Muscle layer of colon (tissue), 2 donors: ENCODE data around the gene FOLR1.

Experiments
- H3K27ac ChIP-seq: one replicate; pipeline ENCODE4 v1.7.0; 2013; ENCODE audit warnings: low read depth, mild to moderate bottlenecking, low read length, moderate library complexity
- H3K27me3 ChIP-seq, 2 donors: one replicate each; pipeline ENCODE4 v1.7.0; 2013; ENCODE audit warnings: low read length in 2 of 2, mild to moderate bottlenecking in 2 of 2; ENCODE audit not compliant: insufficient read depth in 2 of 2, control insufficient read depth in 1 of 2
- H3K36me3 ChIP-seq: one replicate; pipeline ENCODE4 v1.7.0; 2013; ENCODE audit warnings: mild to moderate bottlenecking, low read length; ENCODE audit not compliant: insufficient read depth
- H3K4me1 ChIP-seq: one replicate; pipeline ENCODE4 v1.7.0; 2013; ENCODE audit warnings: mild to moderate bottlenecking, low read length; ENCODE audit not compliant: insufficient read depth
- H3K4me3 ChIP-seq, 2 donors: one replicate each; pipeline ENCODE4 v1.7.0; 2013; ENCODE audit warnings: low read length in 2 of 2, low read depth in 1 of 2, mild to moderate bottlenecking in 1 of 2, moderate library complexity in 1 of 2
- H3K9ac ChIP-seq: one replicate; pipeline ENCODE4 v1.7.0; 2013; ENCODE audit warnings: low read length
- H3K9me3 ChIP-seq: one replicate; pipeline ENCODE4 v1.7.0; 2013; ENCODE audit warnings: mild to moderate bottlenecking, low read length
- donor health status: abdominal sarcoma.
- donor health status: Adenocarcinoma of cecum.

Gene FOLR1

GRCh38 chr11:72217841-72218240 lies 25.9 kb downstream of the FOLR1 start:
- no peaks in the 10 kb centered on the region for H3K9me3 ChIP-seq
- H3K4me3 ChIP-seq: no peak overlapping the region

DNA sequence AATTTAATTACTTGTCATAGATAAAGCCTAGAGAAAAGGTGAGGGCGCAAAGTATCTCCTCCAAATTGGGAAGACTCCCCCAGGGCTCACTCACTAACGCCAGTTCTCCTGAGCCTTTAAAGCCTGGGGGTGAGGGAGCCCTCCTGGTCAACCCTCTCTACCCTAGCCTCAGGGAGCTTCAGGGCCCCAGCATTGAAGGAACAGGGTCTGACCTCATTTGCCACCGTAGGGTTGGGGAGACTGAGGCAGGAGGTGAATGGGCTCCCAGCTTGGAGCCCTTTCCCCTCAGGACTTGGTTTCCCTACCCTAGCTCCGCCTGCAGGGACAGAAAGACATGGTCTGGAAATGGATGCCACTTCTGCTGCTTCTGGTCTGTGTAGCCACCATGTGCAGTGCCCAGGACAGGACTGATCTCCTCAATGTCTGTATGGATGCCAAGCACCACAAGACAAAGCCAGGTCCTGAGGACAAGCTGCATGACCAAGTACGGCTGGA lies 26.4 kb downstream of the FOLR1 start:
- no peaks in the 10 kb centered on the region for H3K9me3 ChIP-seq
- H3K4me3 ChIP-seq: no peak overlapping the region
- H3K9ac ChIP-seq: no peak overlapping the region
- no peak overlapping the region for H3K27ac ChIP-seq
- peaks cover 9% of the 10 kb centered on the region for H3K4me1 ChIP-seq
- no peaks in the 10 kb centered on the region for H3K36me3 ChIP-seq
- H3K27me3 ChIP-seq: no peaks in the 10 kb centered on the region

More at GRCh38 chr11:72217841-72218240, 25.9 kb downstream of the FOLR1 start:
- H3K27me3 ChIP-seq: no peaks in the 10 kb centered on the region
- H3K4me1 ChIP-seq: peaks cover 9% of the 10 kb centered on the region
- no peak overlapping the region for H3K9ac ChIP-seq
- no peaks in the 10 kb centered on the region for H3K36me3 ChIP-seq
- no peak overlapping the region for H3K27ac ChIP-seq

GRCh38 chr11:72220696-72221363 lies 28.9 kb downstream of the FOLR1 start:
- Histone ChIP-seq H3K27me3 (no peaks in the 10 kb centered on the region), H3K9me3 (no peaks in the 10 kb centered on the region), H3K36me3 (no peaks in the 10 kb centered on the region), H3K4me1 (peaks cover 15% of the 10 kb centered on the region), H3K9ac (no peak overlapping the region), H3K4me3 (no peak overlapping the region), H3K27ac (no peak overlapping the region)

DNA sequence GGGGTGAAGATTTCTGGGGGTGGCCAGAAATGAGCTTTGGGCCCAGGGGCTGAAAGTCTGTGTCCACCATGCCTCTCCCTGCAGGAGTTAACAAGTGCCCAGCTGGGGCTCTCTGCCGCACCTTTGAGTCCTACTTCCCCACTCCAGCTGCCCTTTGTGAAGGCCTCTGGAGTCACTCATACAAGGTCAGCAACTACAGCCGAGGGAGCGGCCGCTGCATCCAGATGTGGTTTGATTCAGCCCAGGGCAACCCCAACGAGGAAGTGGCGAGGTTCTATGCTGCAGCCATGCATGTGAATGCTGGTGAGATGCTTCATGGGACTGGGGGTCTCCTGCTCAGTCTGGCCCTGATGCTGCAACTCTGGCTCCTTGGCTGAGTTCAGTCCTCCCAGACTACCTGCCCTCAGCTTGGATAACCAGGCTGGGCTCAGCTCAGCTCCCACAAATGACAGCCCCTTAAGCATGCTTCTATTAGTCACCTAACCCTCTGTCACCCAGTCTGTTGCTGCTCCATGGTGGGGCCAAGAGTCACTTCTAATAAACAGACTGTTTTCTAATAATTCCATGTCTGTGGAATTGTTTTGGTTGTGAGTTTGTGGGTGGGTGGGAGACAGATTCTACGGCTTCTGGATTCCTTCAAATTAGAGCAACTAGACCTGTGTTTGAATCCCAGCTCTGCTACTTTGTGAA lies 29.6 kb downstream of the FOLR1 start:
- Histone ChIP-seq H3K4me3 (no peak overlapping the region), H3K27me3 (no peaks in the 10 kb centered on the region), H3K9me3 (no peaks in the 10 kb centered on the region), H3K27ac (no peak overlapping the region), H3K36me3 (peaks cover 1% of the 10 kb centered on the region), H3K4me1 (peaks cover 22% of the 10 kb centered on the region), H3K9ac (no peak overlapping the region)

DNA sequence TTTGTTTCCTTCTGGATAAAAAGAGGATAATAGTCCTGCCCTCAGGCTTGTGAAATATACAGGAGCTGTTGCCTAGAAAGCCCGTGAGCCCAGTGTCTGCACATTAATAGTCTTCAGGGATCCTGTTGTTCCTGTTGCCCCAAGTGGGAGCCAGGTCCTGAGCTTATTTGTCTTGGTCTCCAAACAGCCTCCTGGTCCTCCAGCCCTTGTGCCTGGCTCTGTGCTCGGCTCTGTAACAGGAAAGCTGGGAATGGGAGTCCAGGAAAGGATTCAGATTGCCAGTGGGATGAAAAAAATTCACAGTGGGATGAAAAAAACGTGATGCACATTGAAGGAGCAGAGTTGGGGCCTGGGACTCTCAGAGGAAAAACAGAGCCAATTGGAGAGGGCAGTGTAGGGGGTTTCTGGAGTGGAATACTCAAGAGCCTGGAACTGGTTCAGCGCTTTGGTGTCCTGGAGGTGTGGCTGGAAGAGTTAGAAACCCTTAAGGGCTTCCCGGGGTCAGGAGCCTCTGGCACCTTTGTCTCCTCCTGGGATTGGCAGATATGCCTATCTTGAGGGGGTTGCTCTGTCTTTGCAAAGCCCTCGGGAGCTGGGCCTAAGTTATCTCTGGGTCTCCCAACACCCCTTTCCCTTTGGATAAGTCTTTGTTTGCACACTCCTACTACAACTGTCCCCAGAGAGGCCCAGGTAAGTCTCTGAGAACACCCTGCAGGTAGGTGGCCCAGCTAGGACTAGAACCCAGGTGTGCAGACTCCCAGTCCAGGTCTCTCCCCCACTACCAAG lies 30.4 kb downstream of the FOLR1 start:
- H3K27me3 ChIP-seq: no peaks in the 10 kb centered on the region
- peaks cover 9% of the 10 kb centered on the region for H3K36me3 ChIP-seq
- H3K27ac ChIP-seq: peak overlapping the region; percentile 94
- H3K4me3 ChIP-seq: peak overlapping the region; percentile 66 to 82
- H3K9me3 ChIP-seq: no peaks in the 10 kb centered on the region
- H3K9ac ChIP-seq: peak overlapping the region; percentile 69
- H3K4me1 ChIP-seq: peaks cover 29% of the 10 kb centered on the region

GRCh38 chr11:72222907-72223614 lies 31.1 kb downstream of the FOLR1 start:
- no peaks in the 10 kb centered on the region for H3K27me3 ChIP-seq

DNA sequence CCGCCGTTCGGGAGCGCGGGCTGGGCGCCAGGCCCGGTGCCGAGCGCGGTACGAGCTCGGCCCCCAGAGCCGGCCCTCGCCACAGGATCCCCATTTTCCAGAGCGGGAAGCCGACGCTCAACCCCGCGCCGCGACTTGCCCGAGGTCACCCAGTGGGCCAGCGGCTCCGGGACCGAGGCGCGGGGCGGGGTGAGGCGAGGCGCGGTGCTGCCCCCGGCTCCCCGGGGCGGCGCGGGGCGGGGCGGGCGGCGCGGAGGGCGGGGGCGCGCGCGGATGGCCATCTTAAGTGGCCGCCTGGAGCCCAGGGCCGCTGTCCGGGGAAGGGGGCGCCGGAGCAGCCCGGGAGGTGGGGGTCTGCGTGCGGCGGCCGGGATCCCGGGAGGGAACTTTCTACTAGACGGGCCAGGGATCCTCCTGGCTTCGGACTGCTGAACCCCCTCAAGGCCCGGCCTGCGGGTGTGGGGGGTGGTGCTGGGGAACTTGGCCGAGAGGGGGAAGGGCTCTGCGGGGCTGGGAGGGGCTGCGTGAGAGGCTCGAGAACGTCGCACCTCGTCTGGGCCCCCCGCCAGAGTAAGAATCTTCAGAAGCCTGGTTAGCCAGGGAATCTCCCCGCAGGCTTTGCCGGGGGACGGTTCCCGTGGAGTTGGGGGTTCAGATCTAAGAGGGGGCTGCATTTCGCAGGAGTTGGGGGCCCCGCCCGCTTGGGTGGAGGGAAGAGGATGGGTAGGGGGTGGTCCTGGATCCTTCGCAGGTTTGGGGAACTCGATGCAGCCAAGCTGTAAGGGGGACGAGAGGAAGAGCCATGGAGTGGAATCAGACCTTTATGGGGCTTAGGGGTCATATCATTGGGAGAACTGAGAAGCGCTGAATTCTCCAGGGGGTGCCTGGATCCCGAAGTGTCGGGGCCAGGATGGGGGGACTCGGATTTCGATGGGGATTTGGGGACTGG lies 31.9 kb downstream of the FOLR1 start:
- Histone ChIP-seq H3K4me3 (peak overlapping the region; percentile 89 to 98), H3K9ac (peak overlapping the region; percentile 95), H3K27ac (peak overlapping the region; percentile 99), H3K4me1 (peaks cover 39% of the 10 kb centered on the region), H3K36me3 (peaks cover 22% of the 10 kb centered on the region), H3K27me3 (no peaks in the 10 kb centered on the region), H3K9me3 (no peaks in the 10 kb centered on the region)

More at GRCh38 chr11:72222907-72223614, 31.1 kb downstream of the FOLR1 start:
- Histone ChIP-seq H3K9ac (peak overlapping the region; percentile 69), H3K36me3 (peaks cover 14% of the 10 kb centered on the region), H3K4me3 (peak overlapping the region; percentile 66 to 82), H3K9me3 (no peaks in the 10 kb centered on the region), H3K27ac (peak overlapping the region; percentile 94), H3K4me1 (peaks cover 36% of the 10 kb centered on the region)

GRCh38 chr11:72224564-72225410 lies 32.8 kb downstream of the FOLR1 start, which contains the start of gene INPPL1:
Gene INPPL1, plus strand, starts transcription at chr11:72224767. Its CDS starts 218 bp downstream, at chr11:72224985.
- peak within 1 kb of the TSS; percentile 89 to 98 for H3K4me3 ChIP-seq
- H3K27me3 ChIP-seq: no peaks in the 10 kb centered on the region
- H3K4me1 ChIP-seq: peaks cover 39% of the 10 kb centered on the region
- H3K9ac ChIP-seq: peak within 1 kb of the TSS; percentile 95
- H3K27ac ChIP-seq: peak within 1 kb of the TSS; percentile 99
- peaks cover 31% of the 10 kb centered on the region for H3K36me3 ChIP-seq
- no peaks in the 10 kb centered on the region for H3K9me3 ChIP-seq

DNA sequence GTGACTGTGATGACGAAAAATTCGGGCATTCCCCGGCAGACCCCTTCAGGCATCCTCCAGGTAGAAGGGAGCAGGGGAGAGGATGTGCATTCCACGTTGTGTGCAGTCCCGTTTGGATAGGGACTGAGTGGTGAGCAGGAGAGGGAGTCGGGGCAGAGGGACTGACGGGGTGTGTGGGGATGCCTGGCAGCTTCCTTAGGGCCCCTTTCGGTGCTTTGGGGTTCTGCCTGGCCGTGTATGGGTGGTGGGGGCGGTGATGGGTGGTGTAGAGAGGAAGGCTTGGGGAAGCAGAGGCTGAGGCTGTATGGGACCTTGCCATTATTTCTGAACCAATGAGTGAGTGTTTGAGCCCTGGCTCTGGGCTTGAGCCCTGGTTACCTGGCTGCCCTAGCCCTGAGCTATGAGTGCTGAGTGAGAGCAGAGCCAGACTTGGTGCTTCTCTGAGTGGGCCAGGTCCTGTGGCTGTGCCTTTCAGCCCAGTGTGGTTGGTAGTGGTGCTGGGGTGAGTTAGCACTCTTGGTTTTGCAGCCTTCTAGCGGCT lies 33.5 kb downstream of the FOLR1 start:
- Histone ChIP-seq H3K4me1 (peaks cover 39% of the 10 kb centered on the region), H3K9me3 (no peaks in the 10 kb centered on the region), H3K27me3 (no peaks in the 10 kb centered on the region), H3K27ac (peak overlapping the region; percentile 64), H3K9ac (peak overlapping the region; percentile 65), H3K36me3 (peaks cover 38% of the 10 kb centered on the region), H3K4me3 (peak overlapping the region; percentile 58 to 83)
